HG02938 (cell line): ENCODE results near the gene FANCL.
"Not testable (repeated sequence)": the region's sequence is repeated elsewhere in the genome, so short reads cannot be mapped to it uniquely, and the experiment has no call there.

Experiments used
- ATAC-seq: cut with Tn5 transposase; IDR thresholded peaks from one replicate; pipeline ENCODE4 v1.9.1; 2021; ENCODE audit warnings: mild to moderate bottlenecking, moderate library complexity; ENCODE audit not compliant: unreplicated experiment

FANCL gene

GRCh38 chr2:58240670-58241545, at the start of gene FANCL:
FANCL (minus strand) TSS chr2:58241325; CDS start chr2:58241313, 12 bp downstream.
- peak; percentile 78 for ATAC-seq

- ATAC-seq = no peak
These were observed 47.9 kb upstream of the FANCL start for GRCh38 chr2:58289029-58289428.

GRCh38 chr2:58283931-58284330, 42.8 kb upstream of the FANCL start:
- no peak for ATAC-seq

GRCh38 chr2:58275144-58275543, 34.0 kb upstream of the FANCL start:
- ATAC-seq = not testable (repeated sequence)

GRCh38 chr2:58271826-58272225, 30.7 kb upstream of the FANCL start:
- ATAC-seq = no peak

GRCh38 chr2:58268685-58269084, 27.6 kb upstream of the FANCL start:
- no peak for ATAC-seq

GRCh38 chr2:58266211-58266610, 25.1 kb upstream of the FANCL start:
- ATAC-seq = no peak

- ATAC-seq = no peak
These were observed 20.1 kb upstream of the FANCL start for GRCh38 chr2:58261209-58261608.

- ATAC-seq = not testable (repeated sequence)
These were observed 17.3 kb upstream of the FANCL start for GRCh38 chr2:58258456-58258855.

GRCh38 chr2:58251331-58252201, 10.4 kb upstream of the FANCL start:
- ATAC-seq = not testable (repeated sequence)

GRCh38 chr2:58241546-58241864, 380 bp upstream of the FANCL start:
- ATAC-seq = no peak

- ATAC-seq = no peak
These were observed 1.7 kb downstream of the FANCL start for GRCh38 chr2:58239243-58239925.

- no peak for ATAC-seq
These were observed 3.4 kb downstream of the FANCL start for GRCh38 chr2:58237741-58238140.

- ATAC-seq = no peak
These were observed 5.1 kb downstream of the FANCL start for GRCh38 chr2:58235984-58236383.

GRCh38 chr2:58235170-58235569, 6.0 kb downstream of the FANCL start:
- no peak for ATAC-seq

GRCh38 chr2:58228299-58228698, 12.8 kb downstream of the FANCL start:
- no peak for ATAC-seq

- ATAC-seq = no peak
These were observed 13.8 kb downstream of the FANCL start for GRCh38 chr2:58227171-58227917.

- no peak for ATAC-seq
These were observed 19.2 kb downstream of the FANCL start for GRCh38 chr2:58221909-58222308.

GRCh38 chr2:58215429-58215828, 25.7 kb downstream of the FANCL start:
- no peak for ATAC-seq

GRCh38 chr2:58210951-58211568, 30.1 kb downstream of the FANCL start:
- not testable (repeated sequence) for ATAC-seq
